K562 (cell line): ENCODE data around the gene MED22. TPM values are rescaled to one million over a fixed set of nuclear protein-coding genes. Genes with fewer than 3 reads are reported as not detected.

Experiments
- polyA plus RNA-seq, 8 experiments: library from polyadenylated mRNA; depleted of rRNA in 4 of 8; stranded (reverse) in 5 of 8; unstranded in 3 of 8; fragments of >200 nt; fragmentation: Nextera tagmentation in 2 of 8; fragmentation: Illumina TruSeq in 1 of 8; extraction: Ambion mirVana in 2 of 8; extraction: Trizol in 1 of 8; gene quantifications; 2 replicates each; pipeline versions ENCODE4 v1.2.1 to v1.2.3, GENCODE V29; 2011 to 2014; ENCODE audit warnings: inconsistent platforms in 1 of 8, missing spikeins in 1 of 8
- small RNA-seq: library from RNA; depleted of rRNA; stranded (forward); fragments of <200 nt; gene quantifications from one replicate; pipeline ENCODE3, GENCODE V24; 2014
- total RNA-seq, 7 experiments: library from RNA; depleted of rRNA in 6 of 7; stranded (reverse); fragments of >200 nt in 6 of 7; fragmentation: Illumina TruSeq in 2 of 7; extraction: Trizol in 2 of 7; gene quantifications; 2 replicates each; pipeline versions ENCODE4 v1.2.1 to v1.2.3, GENCODE V29; 2011 to 2021; ENCODE audit warnings: low replicate concordance in 1 of 7

MED22 gene
- total and polyA plus RNA-seq, 9 of the 15 experiments (the other 6 are each of a cell fraction or from before 2014, with no cell fraction given): 0.73 to 35.6 (median 22.3) TPM

Small RNA genes lying within 50 kb of the gene (small RNA-seq; reads per million reads assigned to genes)
- not detected for gene RF00019
- gene SNORD24: not detected
- gene SNORD36A: not detected
- not detected for gene SNORD36B
- not detected for gene SNORD36C

Other genes with a start within 250 kb of the MED22 start
Only the 7 nearest of the 16 such genes appear.
- gene SURF6, start 11.9 kb downstream of the MED22 start, total RNA-seq (2014; rRNA removed): 61.3 and 68.3 TPM in 2 replicates
- gene SURF6, start 11.9 kb downstream of the MED22 start, total RNA-seq (2014; rRNA removed; fragmentation: Illumina TruSeq; extraction: Trizol): 10.5 and 12.2 TPM in 2 replicates
- gene SURF6, start 11.9 kb downstream of the MED22 start, total RNA-seq (2015; rRNA removed; fragmentation: Illumina TruSeq; extraction: Trizol): 30.4 and 31.8 TPM in 2 replicates
- 45.3 and 50.6 TPM in 2 replicates for gene SURF6, start 11.9 kb downstream of the MED22 start, total RNA-seq (2021)
- gene SURF6, start 11.9 kb downstream of the MED22 start, polyA plus RNA-seq (2011; rRNA removed): 12.3 and 14.3 TPM in 2 replicates
- gene SURF6, start 11.9 kb downstream of the MED22 start, polyA plus RNA-seq (2014; fragmentation: Illumina TruSeq; extraction: Trizol): 14.7 and 26.5 TPM in 2 replicates
- 1 to 10 TPM; 1.4 to 1.8 TPM for gene SURF6, start 11.9 kb downstream of the MED22 start, polyA plus RNA-seq (2014; fragmentation: Nextera tagmentation; extraction: Ambion mirVana)
- 52.7 and 61.5 TPM in 2 replicates for gene SURF6, start 11.9 kb downstream of the MED22 start, polyA plus RNA-seq (2014; rRNA removed)
- gene RPL7A, start 87 bp upstream of the MED22 start, total RNA-seq (2014; rRNA removed): 2,031 and 2,305 TPM in 2 replicates
- gene RPL7A, start 87 bp upstream of the MED22 start, total RNA-seq (2014; rRNA removed; fragmentation: Illumina TruSeq; extraction: Trizol): 2,847 and 3,141 TPM in 2 replicates
- 3,167 and 3,195 TPM in 2 replicates for gene RPL7A, start 87 bp upstream of the MED22 start, total RNA-seq (2015; rRNA removed; fragmentation: Illumina TruSeq; extraction: Trizol)
- gene RPL7A, start 87 bp upstream of the MED22 start, total RNA-seq (2021): 2,893 and 3,009 TPM in 2 replicates
- 2,555 and 3,221 TPM in 2 replicates for gene RPL7A, start 87 bp upstream of the MED22 start, polyA plus RNA-seq (2011; rRNA removed)
- gene RPL7A, start 87 bp upstream of the MED22 start, polyA plus RNA-seq (2014; fragmentation: Illumina TruSeq; extraction: Trizol): 3,627 and 3,760 TPM in 2 replicates
- gene RPL7A, start 87 bp upstream of the MED22 start, polyA plus RNA-seq (2014; fragmentation: Nextera tagmentation; extraction: Ambion mirVana): 1,000 to 10,000 TPM; 1,935 to 2,418 TPM
- gene RPL7A, start 87 bp upstream of the MED22 start, polyA plus RNA-seq (2014; rRNA removed): 2,051 and 2,652 TPM in 2 replicates
- gene SURF1, start 8.4 kb upstream of the MED22 start, total RNA-seq (2014; rRNA removed): 17.9 and 20.8 TPM in 2 replicates
- 20.9 and 21.2 TPM in 2 replicates for gene SURF1, start 8.4 kb upstream of the MED22 start, total RNA-seq (2014; rRNA removed; fragmentation: Illumina TruSeq; extraction: Trizol)
- 15.5 and 16.6 TPM in 2 replicates for gene SURF1, start 8.4 kb upstream of the MED22 start, total RNA-seq (2015; rRNA removed; fragmentation: Illumina TruSeq; extraction: Trizol)
- 26.7 and 26.8 TPM in 2 replicates for gene SURF1, start 8.4 kb upstream of the MED22 start, total RNA-seq (2021)
- 28.6 and 29.8 TPM in 2 replicates for gene SURF1, start 8.4 kb upstream of the MED22 start, polyA plus RNA-seq (2011; rRNA removed)
- 19.1 and 22.2 TPM in 2 replicates for gene SURF1, start 8.4 kb upstream of the MED22 start, polyA plus RNA-seq (2014; fragmentation: Illumina TruSeq; extraction: Trizol)
- gene SURF1, start 8.4 kb upstream of the MED22 start, polyA plus RNA-seq (2014; fragmentation: Nextera tagmentation; extraction: Ambion mirVana): 10 to 100 TPM; 16.1 to 16.3 TPM
- 30.4 and 31.3 TPM in 2 replicates for gene SURF1, start 8.4 kb upstream of the MED22 start, polyA plus RNA-seq (2014; rRNA removed)
- 82.5 and 83.0 TPM in 2 replicates for gene SURF2, start 8.4 kb upstream of the MED22 start, total RNA-seq (2014; rRNA removed)
- gene SURF2, start 8.4 kb upstream of the MED22 start, total RNA-seq (2014; rRNA removed; fragmentation: Illumina TruSeq; extraction: Trizol): 18.6 and 19.8 TPM in 2 replicates
- gene SURF2, start 8.4 kb upstream of the MED22 start, total RNA-seq (2015; rRNA removed; fragmentation: Illumina TruSeq; extraction: Trizol): 37.0 and 37.3 TPM in 2 replicates
- gene SURF2, start 8.4 kb upstream of the MED22 start, total RNA-seq (2021): 38.3 and 43.3 TPM in 2 replicates
- 7.3 and 9.7 TPM in 2 replicates for gene SURF2, start 8.4 kb upstream of the MED22 start, polyA plus RNA-seq (2011; rRNA removed)
- gene SURF2, start 8.4 kb upstream of the MED22 start, polyA plus RNA-seq (2014; fragmentation: Illumina TruSeq; extraction: Trizol): 21.3 and 32.2 TPM in 2 replicates
- 10 to 100 TPM in 1 of 2 experiments, 1 to 10 TPM in 1; 5.5 to 10.2 TPM for gene SURF2, start 8.4 kb upstream of the MED22 start, polyA plus RNA-seq (2014; fragmentation: Nextera tagmentation; extraction: Ambion mirVana)
- 52.4 and 58.9 TPM in 2 replicates for gene SURF2, start 8.4 kb upstream of the MED22 start, polyA plus RNA-seq (2014; rRNA removed)
- gene SURF4, start 27.9 kb upstream of the MED22 start, total RNA-seq (2014; rRNA removed): 158 and 200 TPM in 2 replicates
- 110 and 137 TPM in 2 replicates for gene SURF4, start 27.9 kb upstream of the MED22 start, total RNA-seq (2014; rRNA removed; fragmentation: Illumina TruSeq; extraction: Trizol)
- 128 and 130 TPM in 2 replicates for gene SURF4, start 27.9 kb upstream of the MED22 start, total RNA-seq (2015; rRNA removed; fragmentation: Illumina TruSeq; extraction: Trizol)
- gene SURF4, start 27.9 kb upstream of the MED22 start, total RNA-seq (2021): 175 and 181 TPM in 2 replicates
- gene SURF4, start 27.9 kb upstream of the MED22 start, polyA plus RNA-seq (2011; rRNA removed): 174 and 176 TPM in 2 replicates
- gene SURF4, start 27.9 kb upstream of the MED22 start, polyA plus RNA-seq (2014; fragmentation: Illumina TruSeq; extraction: Trizol): 144 and 148 TPM in 2 replicates
- 10 to 100 TPM in 1 of 2 experiments, 1 to 10 TPM in 1; 8.4 to 13.5 TPM for gene SURF4, start 27.9 kb upstream of the MED22 start, polyA plus RNA-seq (2014; fragmentation: Nextera tagmentation; extraction: Ambion mirVana)
- gene SURF4, start 27.9 kb upstream of the MED22 start, polyA plus RNA-seq (2014; rRNA removed): 116 and 147 TPM in 2 replicates
- gene STKLD1, start 28.2 kb upstream of the MED22 start, total RNA-seq (2014; rRNA removed): 0.53 TPM in 1 of 2 replicates, not detected in the other
- gene STKLD1, start 28.2 kb upstream of the MED22 start, total RNA-seq (2014; rRNA removed; fragmentation: Illumina TruSeq; extraction: Trizol): 0.19 and 0.36 TPM in 2 replicates
- 0.26 and 0.65 TPM in 2 replicates for gene STKLD1, start 28.2 kb upstream of the MED22 start, total RNA-seq (2015; rRNA removed; fragmentation: Illumina TruSeq; extraction: Trizol)
- 0.20 and 0.33 TPM in 2 replicates for gene STKLD1, start 28.2 kb upstream of the MED22 start, total RNA-seq (2021)
- 0.60 and 1.2 TPM in 2 replicates for gene STKLD1, start 28.2 kb upstream of the MED22 start, polyA plus RNA-seq (2011; rRNA removed)
- gene STKLD1, start 28.2 kb upstream of the MED22 start, polyA plus RNA-seq (2014; fragmentation: Illumina TruSeq; extraction: Trizol): 0.25 and 1.0 TPM in 2 replicates
- gene STKLD1, start 28.2 kb upstream of the MED22 start, polyA plus RNA-seq (2014; fragmentation: Nextera tagmentation; extraction: Ambion mirVana): under 1 TPM in 1 of 2 experiments, not detected in 1; 0.10 TPM
- 0.13 and 0.61 TPM in 2 replicates for gene STKLD1, start 28.2 kb upstream of the MED22 start, polyA plus RNA-seq (2014; rRNA removed)
- gene REXO4, start 69.9 kb upstream of the MED22 start, total RNA-seq (2014; rRNA removed): 70.5 and 72.9 TPM in 2 replicates
- gene REXO4, start 69.9 kb upstream of the MED22 start, total RNA-seq (2014; rRNA removed; fragmentation: Illumina TruSeq; extraction: Trizol): 19.6 and 21.6 TPM in 2 replicates
- gene REXO4, start 69.9 kb upstream of the MED22 start, total RNA-seq (2015; rRNA removed; fragmentation: Illumina TruSeq; extraction: Trizol): 31.1 and 31.3 TPM in 2 replicates
- gene REXO4, start 69.9 kb upstream of the MED22 start, total RNA-seq (2021): 56.4 and 57.9 TPM in 2 replicates
- gene REXO4, start 69.9 kb upstream of the MED22 start, polyA plus RNA-seq (2011; rRNA removed): 23.9 and 29.2 TPM in 2 replicates
- gene REXO4, start 69.9 kb upstream of the MED22 start, polyA plus RNA-seq (2014; fragmentation: Illumina TruSeq; extraction: Trizol): 40.9 and 45.1 TPM in 2 replicates
- 1 to 10 TPM; 3.4 to 5.0 TPM for gene REXO4, start 69.9 kb upstream of the MED22 start, polyA plus RNA-seq (2014; fragmentation: Nextera tagmentation; extraction: Ambion mirVana)
- gene REXO4, start 69.9 kb upstream of the MED22 start, polyA plus RNA-seq (2014; rRNA removed): 58.8 and 62.3 TPM in 2 replicates